NCI-H2029 treated with DMSO at 0.1 percent for 48 hours (cell line): Measurements from ENCODE around the gene SORBS1.

Experiments used
- DNase-seq: peaks from one replicate; lab custom pipeline; 2025; lab: John Stamatoyannopoulos, UW

SORBS1 gene

GRCh38 chr10:95539560-95540284, 21.4 kb downstream of the SORBS1 start:
- no peak for DNase-seq

- no peak for DNase-seq
These were observed 22.8 kb downstream of the SORBS1 start for GRCh38 chr10:95538412-95538811.

GRCh38 chr10:95537542-95537927, 23.6 kb downstream of the SORBS1 start:
- DNase-seq: no peak

- no peak for DNase-seq
These were observed 24.2 kb downstream of the SORBS1 start for GRCh38 chr10:95536894-95537541.

- no peak for DNase-seq
These were observed 25.2 kb downstream of the SORBS1 start for GRCh38 chr10:95536017-95536416.

GRCh38 chr10:95535526-95535925, 25.6 kb downstream of the SORBS1 start:
- DNase-seq: no peak

- DNase-seq: no peak
These were observed 27.6 kb downstream of the SORBS1 start for GRCh38 chr10:95533590-95533989.

- no peak for DNase-seq
These were observed 28.6 kb downstream of the SORBS1 start for GRCh38 chr10:95532536-95532935.

GRCh38 chr10:95531994-95532399, 29.2 kb downstream of the SORBS1 start:
- DNase-seq: no peak

- no peak for DNase-seq
These were observed 29.9 kb downstream of the SORBS1 start for GRCh38 chr10:95531058-95531809.

GRCh38 chr10:95530561-95530960, 30.6 kb downstream of the SORBS1 start:
- no peak for DNase-seq

- no peak for DNase-seq
These were observed 31.1 kb downstream of the SORBS1 start for GRCh38 chr10:95530029-95530428.

- no peak for DNase-seq
These were observed 35.1 kb downstream of the SORBS1 start for GRCh38 chr10:95526044-95526443.

- no peak for DNase-seq
These were observed 36.1 kb downstream of the SORBS1 start for GRCh38 chr10:95525033-95525418.

- DNase-seq: no peak
These were observed 36.7 kb downstream of the SORBS1 start for GRCh38 chr10:95524358-95525032.

- DNase-seq: no peak
These were observed 39.1 kb downstream of the SORBS1 start for GRCh38 chr10:95522117-95522516.

GRCh38 chr10:95520617-95521016, 40.6 kb downstream of the SORBS1 start:
- no peak for DNase-seq

- DNase-seq: no peak
These were observed 42.4 kb downstream of the SORBS1 start for GRCh38 chr10:95518455-95519452.

GRCh38 chr10:95517536-95518454, 43.4 kb downstream of the SORBS1 start:
- no peak for DNase-seq

GRCh38 chr10:95516774-95517373, 44.3 kb downstream of the SORBS1 start:
- no peak for DNase-seq
